HCT116 (cell line): ENCODE data around the gene THAP8. TPM values are rescaled to one million over a fixed set of nuclear protein-coding genes. Genes with fewer than 3 reads are reported as not detected.

Source experiments
- ATAC-seq: fragments of 200-7000 bp; cut with Tn5 transposase; 2 replicates; pipeline ENCODE4 v1.9.1; 2020; ENCODE audit warnings: mild to moderate bottlenecking, moderate library complexity
- Bru-seq: library from RNA; stranded (reverse); fragments of 400-500 nt; gene quantifications from one replicate; lab custom pipeline; 2021; lab: Mats Ljungman, UMichigan
- BruChase-seq, 2 experiments: library from RNA; stranded (reverse); fragments of 400-500 nt; gene quantifications; one replicate each; lab custom pipeline; 2021; lab: Mats Ljungman, UMichigan
- BruUV-seq: library from RNA; stranded (reverse); fragments of 400-500 nt; replicated peaks from 2 replicates; lab custom pipeline; 2021; lab: Mats Ljungman, UMichigan
- CTCF ChIA-PET: fragments of 300-600 bp; sonication (Branson Sonifier 250); formaldehyde crosslinking; loops from one replicate; lab custom pipeline; 2021; ENCODE audit warnings: antibody characterized with exemption; lab: Charles Lee
- POLR2A ChIA-PET: fragments of 300-600, 350-600 bp; sonication (Branson Sonifier 250); formaldehyde crosslinking; loops from one replicate; lab custom pipeline; 2021; ENCODE audit warnings: antibody characterized with exemption; lab: Charles Lee
- RAD21 ChIA-PET, 2 experiments: fragments of 300-600 bp; sonication (Branson Sonifier 250); formaldehyde crosslinking; loops; one replicate each; lab custom pipeline; 2023; ENCODE audit warnings: low total read pairs in 2 of 2; ENCODE audit not compliant: uncharacterized antibody in 2 of 2, unreplicated experiment in 2 of 2, low non-redundant PET in 1 of 2; lab: Charles Lee
- DNase-seq: peaks from one replicate; pipeline ENCODE4 v3.0.0-alpha.2; 2010; ENCODE audit warnings: low read depth, low spot score
- H2AFZ ChIP-seq: fragments of 200-600 bp; shearing (Covaris generic), sonication (generic); 2 replicates; pipeline ENCODE4 v1.6.1; 2017; ENCODE audit warnings: low read depth, mixed run types, mixed read lengths, antibody characterized with exemption, low read length; ENCODE audit not compliant: poor library complexity, severe bottlenecking
- H3K27ac ChIP-seq: 2 replicates; pipeline ENCODE4 v1.5.1; 2012; ENCODE audit warnings: low read depth, low read length
- H3K27me3 ChIP-seq: fragments of 200-600 bp; sonication (generic); 2 replicates; pipeline ENCODE4 v1.6.1; 2016; ENCODE audit warnings: mixed run types, low read length, mixed read lengths; ENCODE audit not compliant: insufficient read depth
- H3K36me3 ChIP-seq, 2 experiments: fragments of 200-500 bp in 1 of 2; fragments of 200-600 bp in 1 of 2; sonication (Bioruptor generic) in 1 of 2; sonication (generic) in 1 of 2; 2 replicates each; pipeline versions ENCODE4 v1.5.1 to v1.6.1; 2014 to 2016; ENCODE audit warnings: low read length in 2 of 2, inconsistent platforms in 1 of 2, mixed read lengths in 1 of 2, mixed run types in 1 of 2; ENCODE audit not compliant: insufficient read depth in 2 of 2, control insufficient read depth in 1 of 2
- H3K4me1 ChIP-seq, 2 experiments: fragments of 200-600 bp in 1 of 2; sonication (generic) in 1 of 2; 2 replicates each; pipeline versions ENCODE4 v1.5.1 to v1.6.1; 2012 to 2017; ENCODE audit warnings: low read length in 2 of 2, inconsistent platforms in 1 of 2, mild to moderate bottlenecking in 1 of 2, mixed read lengths in 1 of 2, mixed run types in 1 of 2, moderate library complexity in 1 of 2; ENCODE audit not compliant: insufficient read depth in 2 of 2, control insufficient read depth in 1 of 2
- H3K4me2 ChIP-seq: fragments of 200-600 bp; sonication (generic); 2 replicates; pipeline ENCODE4 v1.6.1; 2017; ENCODE audit warnings: mixed run types, low read length, mixed read lengths
- H3K4me3 ChIP-seq, 2 experiments: fragments of 200-600 bp in 1 of 2; sonication (generic) in 1 of 2; replicated peaks in 1 of 2; 2 replicates each; pipeline ENCODE4 v1.5.1; 2011 to 2016; ENCODE audit warnings: low read length in 2 of 2, control low read depth in 1 of 2, low read depth in 1 of 2, mild to moderate bottlenecking in 1 of 2, mixed read lengths in 1 of 2, mixed run types in 1 of 2
- H3K79me2 ChIP-seq: fragments of 200-600 bp; sonication (generic); 2 replicates; pipeline ENCODE4 v1.6.1; 2017; ENCODE audit warnings: mild to moderate bottlenecking, mixed run types, low read length, moderate library complexity, mixed read lengths; ENCODE audit not compliant: insufficient read depth
- H3K9ac ChIP-seq: fragments of 200-600 bp; sonication (generic); 2 replicates; pipeline ENCODE4 v1.6.1; 2016; ENCODE audit warnings: low read length, mixed read lengths
- H3K9me2 ChIP-seq: fragments of 200-600 bp; sonication (generic), shearing (Covaris generic); 2 replicates; pipeline ENCODE4 v1.6.1; 2017; ENCODE audit warnings: mixed run types, mild to moderate bottlenecking, moderate library complexity; ENCODE audit not compliant: insufficient read depth
- H3K9me3 ChIP-seq, 2 experiments: fragments of 200-500 bp in 1 of 2; fragments of 200-600 bp in 1 of 2; sonication (Bioruptor generic) in 1 of 2; sonication (generic) in 1 of 2; 2 replicates each; pipeline ENCODE4 v1.6.1; 2014 to 2017; ENCODE audit warnings: low read length in 2 of 2, mixed read lengths in 2 of 2, inconsistent platforms in 1 of 2, low read depth in 1 of 2, mild to moderate bottlenecking in 1 of 2, mixed run types in 1 of 2, moderate library complexity in 1 of 2; ENCODE audit not compliant: control insufficient read depth in 1 of 2, insufficient read depth in 1 of 2
- H4K20me1 ChIP-seq: fragments of 200-600 bp; sonication (generic), shearing (Covaris generic); 2 replicates; pipeline ENCODE4 v1.6.1; 2017; ENCODE audit warnings: mixed run types, mild to moderate bottlenecking, moderate library complexity; ENCODE audit not compliant: insufficient read depth
- CTCF ChIP-seq, 3 experiments: fragments of 200-600 bp in 1 of 3; sonication (generic) in 1 of 3; IDR thresholded peaks in 2 of 3; conservative IDR thresholded peaks in 1 of 3; 2 replicates each; pipeline ENCODE4 v1.5.1; 2012 to 2017; ENCODE audit warnings: low read depth in 2 of 3, low read length in 2 of 3, antibody characterized with exemption in 1 of 3, borderline replicate concordance in 1 of 3, control low read depth in 1 of 3, mild to moderate bottlenecking in 1 of 3, mixed read lengths in 1 of 3, mixed run types in 1 of 3, moderate library complexity in 1 of 3; ENCODE audit not compliant: insufficient read depth in 1 of 3
- FOSL1 ChIP-seq: IDR thresholded peaks from 2 replicates; pipeline ENCODE4 v1.6.1; 2012; ENCODE audit warnings: low read depth
- MAX ChIP-seq: IDR thresholded peaks from 2 replicates; pipeline ENCODE4 v1.6.1; 2012
- POLR2A ChIP-seq: IDR thresholded peaks from 2 replicates; pipeline ENCODE4 v1.7.0; 2011; ENCODE audit warnings: borderline replicate concordance; ENCODE audit not compliant: insufficient read depth, insufficient read length; ENCODE audit errors: extremely low read depth
- POLR2AphosphoS5 ChIP-seq: IDR thresholded peaks from 2 replicates; pipeline ENCODE4 v1.6.1; 2011; ENCODE audit warnings: mild to moderate bottlenecking, low read depth, low read length, moderate library complexity
- RAD21 ChIP-seq: IDR thresholded peaks from 2 replicates; pipeline ENCODE4 v1.6.1; 2012; ENCODE audit warnings: low read depth, mild to moderate bottlenecking
- TCF7L2 ChIP-seq: IDR thresholded peaks from 2 replicates; pipeline ENCODE4 v1.7.0; 2011; ENCODE audit warnings: borderline replicate concordance, inconsistent platforms; ENCODE audit not compliant: insufficient read depth, insufficient read length; ENCODE audit errors: extremely low read depth
- YY1 ChIP-seq: IDR thresholded peaks from 2 replicates; pipeline ENCODE4 v1.6.1; 2011; ENCODE audit warnings: low read length, low read depth, moderate library complexity, mild to moderate bottlenecking; ENCODE audit not compliant: insufficient replicate concordance; ENCODE audit errors: extremely low read depth
- intact Hi-C: fragments of 100-400 bp; cut with micrococcal nuclease; formaldehyde crosslinking; loops from 2 replicates; pipeline ENCODE4 v1.10.0; 2022
- long read RNA-seq: library from polyadenylated mRNA; unstranded; transcript quantifications from one replicate; pipeline ENCODE4 v2.0.0, GENCODE V29; 2021; ENCODE audit not compliant: unreplicated experiment
- polyA plus RNA-seq: library from polyadenylated mRNA; unstranded; fragments of >200 nt; gene quantifications from 2 replicates; pipeline ENCODE4 v1.2.1, GENCODE V29; 2012; ENCODE audit warnings: missing spikeins
- total RNA-seq: library from RNA; stranded (reverse); gene quantifications from one replicate; pipeline ENCODE4 v1.2.1, GENCODE V29; 2021; ENCODE audit not compliant: unreplicated experiment

THAP8 gene
- total RNA-seq: 1.7 TPM
- polyA plus RNA-seq: 2.5 and 3.1 TPM in 2 replicates
- Bru-seq, nascent RNA: percentile 34 among the genes with signal in this experiment
- percentile 34 among the genes with signal in this experiment for BruChase-seq, experiment 1, labeled RNA remaining after a 6-hour chase
- BruChase-seq, experiment 2, labeled RNA remaining after a 2-hour chase: percentile 34 among the genes with signal in this experiment
- long read RNA-seq, transcript THAP8-201 (4 exons, 1,825 nt): major isoform, 5 of 8 reads
- long read RNA-seq, partial matches to known transcripts: 0 of 8 reads
- long read RNA-seq, other reads (novel, unspliced or antisense): 3 of 8 reads

GRCh38 chr19:36054119-36054732 is at the start of gene THAP8:
Gene THAP8 (minus strand): TSS chr19:36054285. CDS start chr19:36054217, 68 bp downstream.
- POLR2A ChIA-PET: interaction anchor here (0.6 to 1.6 kb wide), 4 partner anchors 10 to 1663 kb away, joined by 3 to 4 read pairs (median 4); partner anchors contain the start of gene POLR2I
- Histone ChIP-seq H3K4me1 (peaks cover 19 to 43% of the 10 kb centered on the region in 2 experiments), H3K9ac (peak within 1 kb of the TSS; percentile 73), H3K36me3 (no peaks in the 10 kb centered on the region), H3K4me2 (peak within 1 kb of the TSS; percentile 94), H3K9me3 (no peaks in the 10 kb centered on the region), H3K9me2 (no peaks in the 10 kb centered on the region), H4K20me1 (no peaks in the 10 kb centered on the region), H3K27me3 (no peaks in the 10 kb centered on the region), H3K27ac (peak within 1 kb of the TSS; percentile 95), H2AFZ (no peak within 1 kb of the TSS), H3K4me3 (peak within 1 kb of the TSS; percentile 51 to 74), H3K79me2 (peaks cover 33% of the 10 kb centered on the region)
- intact Hi-C loops: loop anchor here (10.0 kb wide), 1 partner anchor 169 kb away; no protein-coding TSS in a partner anchor
- no TSS peak for BruUV-seq
- ATAC-seq (peak; percentile 86), DNase-seq (peak; percentile 97)
- TF ChIP-seq FOSL1 (no peak), RAD21 (0 out of 2 replicates have a peak, but pooled peaks have one; percentile 11), MAX (peak; percentile 93), POLR2A (peak; percentile 56), CTCF (IDR thresholded peaks at IDR 0.05 in 2 of 3, conservative IDR thresholded peaks at IDR 0.05 in 1 of 3; ENCODE audit: borderline replicate concordance in 1 of 3, insufficient read depth in 1 of 3, low read depth in 2 of 3, low read length in 2 of 3) (peak in 2 of 3 experiments; percentile 49; a peak in 2 of 6 replicates), TCF7L2 (peak; percentile 71), POLR2AphosphoS5 (peak; percentile 69), YY1 (no peak)
- CTCF ChIA-PET: interaction anchor here (1.1 to 1.2 kb wide), 3 partner anchors 14 to 121 kb away, joined by 3 read pairs; partner anchors contain the start of gene ALKBH6
- RAD21 ChIA-PET: interaction anchor here (0.6 to 0.9 kb wide), 2 partner anchors 40 to 185 kb away, joined by 3 to 6 read pairs; partner anchors contain the start of gene ALKBH6 (in 1 of the 2)
